Fibroblast of lung (primary cell): ENCODE results near the gene TAAR9.

Experiments used
- EZH2 ChIP-seq: IDR thresholded peaks from 2 replicates; pipeline ENCODE4 v1.5.1; 2012; ENCODE audit warnings: low read length, control low read depth, mild to moderate bottlenecking; ENCODE audit errors: missing control alignments
- TF ChIP-seq, protein P1 (sequence below), 2 donors: IDR thresholded peaks in 1 of 2; conservative IDR thresholded peaks in 1 of 2; 1 replicate in 1 of 2; 2 replicates in 1 of 2; pipeline ENCODE4 v1.5.1; 2011 to 2012; ENCODE audit warnings: low read length in 2 of 2, control low read depth in 1 of 2, inconsistent platforms in 1 of 2, low read depth in 1 of 2, mild to moderate bottlenecking in 1 of 2

GRCh38 chr6:132491303-132491702, 46.8 kb upstream of the TAAR9 start:
- TF ChIP-seq, protein P1, sequence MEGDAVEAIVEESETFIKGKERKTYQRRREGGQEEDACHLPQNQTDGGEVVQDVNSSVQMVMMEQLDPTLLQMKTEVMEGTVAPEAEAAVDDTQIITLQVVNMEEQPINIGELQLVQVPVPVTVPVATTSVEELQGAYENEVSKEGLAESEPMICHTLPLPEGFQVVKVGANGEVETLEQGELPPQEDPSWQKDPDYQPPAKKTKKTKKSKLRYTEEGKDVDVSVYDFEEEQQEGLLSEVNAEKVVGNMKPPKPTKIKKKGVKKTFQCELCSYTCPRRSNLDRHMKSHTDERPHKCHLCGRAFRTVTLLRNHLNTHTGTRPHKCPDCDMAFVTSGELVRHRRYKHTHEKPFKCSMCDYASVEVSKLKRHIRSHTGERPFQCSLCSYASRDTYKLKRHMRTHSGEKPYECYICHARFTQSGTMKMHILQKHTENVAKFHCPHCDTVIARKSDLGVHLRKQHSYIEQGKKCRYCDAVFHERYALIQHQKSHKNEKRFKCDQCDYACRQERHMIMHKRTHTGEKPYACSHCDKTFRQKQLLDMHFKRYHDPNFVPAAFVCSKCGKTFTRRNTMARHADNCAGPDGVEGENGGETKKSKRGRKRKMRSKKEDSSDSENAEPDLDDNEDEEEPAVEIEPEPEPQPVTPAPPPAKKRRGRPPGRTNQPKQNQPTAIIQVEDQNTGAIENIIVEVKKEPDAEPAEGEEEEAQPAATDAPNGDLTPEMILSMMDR (conservative IDR thresholded peaks at IDR 0.05 in 1 of 2, IDR thresholded peaks at IDR 0.05 in 1 of 2; ENCODE audit: low read depth in 1 of 2, low read length in 2 of 2), result no peak
- no peak for TF ChIP-seq EZH2
